Inferior parietal cortex (tissue), 1 donor: ENCODE measurements around the gene BRSK1.

Source experiments
- DNase-seq: peaks from one replicate; pipeline ENCODE4 v3.0.0-alpha.2; 2016; ENCODE audit errors: extremely low spot score

The BRSK1 gene

GRCh38 chr19:55304279-55304978 is 20.6 kb downstream of the BRSK1 start:
- DNase-seq = no peak

GRCh38 chr19:55304980-55305379 is 21.2 kb downstream of the BRSK1 start:
- DNase-seq = no peak

- DNase-seq = no peak
These were observed 21.7 kb downstream of the BRSK1 start for GRCh38 chr19:55305491-55305890.

GRCh38 chr19:55305983-55306562 is 22.3 kb downstream of the BRSK1 start:
- no peak for DNase-seq

GRCh38 chr19:55306712-55307111 is 22.9 kb downstream of the BRSK1 start:
- DNase-seq = no peak

GRCh38 chr19:55308281-55308680 is 24.5 kb downstream of the BRSK1 start:
- no peak for DNase-seq

- no peak for DNase-seq
These were observed 25.7 kb downstream of the BRSK1 start for GRCh38 chr19:55309448-55309847.

GRCh38 chr19:55310498-55310897 is 26.7 kb downstream of the BRSK1 start:
- no peak for DNase-seq

GRCh38 chr19:55311397-55311796 is 27.6 kb downstream of the BRSK1 start:
- DNase-seq = no peak

GRCh38 chr19:55311797-55312196 is 28.0 kb downstream of the BRSK1 start:
- no peak for DNase-seq

GRCh38 chr19:55312621-55313512 is 29.1 kb downstream of the BRSK1 start:
- DNase-seq = no peak

- no peak for DNase-seq
These were observed 30.6 kb downstream of the BRSK1 start for GRCh38 chr19:55314396-55314795.

- DNase-seq = no peak
These were observed 32.2 kb downstream of the BRSK1 start for GRCh38 chr19:55315956-55316525.

GRCh38 chr19:55316646-55317045 is 32.8 kb downstream of the BRSK1 start:
- DNase-seq = no peak

- no peak for DNase-seq
These were observed 36.0 kb downstream of the BRSK1 start for GRCh38 chr19:55319785-55320184.

GRCh38 chr19:55320844-55321419 is 37.1 kb downstream of the BRSK1 start:
- DNase-seq = no peak

GRCh38 chr19:55321466-55322137 is 37.8 kb downstream of the BRSK1 start:
- DNase-seq = no peak

- no peak for DNase-seq
These were observed 38.5 kb downstream of the BRSK1 start for GRCh38 chr19:55322204-55322885.

GRCh38 chr19:55324662-55325061 is 40.9 kb downstream of the BRSK1 start:
- DNase-seq = no peak

GRCh38 chr19:55325172-55325571 is 41.4 kb downstream of the BRSK1 start, which contains the start of gene TMEM150B:
TMEM150B (minus strand) TSS chr19:55325341; CDS start chr19:55321036, 4,305 bp downstream.
- no peak for DNase-seq
